ACC112 (cell line): ENCODE measurements around the gene PTGFRN.
A peak's percentile ranks its signal among the peaks of the same experiment; 100 is the strongest.
"Not testable (repeated sequence)": the region's sequence is repeated elsewhere in the genome, so short reads cannot be mapped to it uniquely, and the experiment has no call there.

Source experiments
- H2AFZ ChIP-seq: fragments of 200-600 bp; sonication (generic); one replicate; pipeline ENCODE4 v1.6.0; 2017; ENCODE audit warnings: antibody characterized with exemption, low read length; ENCODE audit not compliant: unreplicated experiment
- H3K27ac ChIP-seq: fragments of 200-600 bp; sonication (generic); 2 replicates; pipeline ENCODE4 v1.5.1; 2014; ENCODE audit warnings: low read depth, mild to moderate bottlenecking, antibody characterized with exemption, low read length, moderate library complexity
- H3K27me3 ChIP-seq: fragments of 200-600 bp; sonication (generic); 2 replicates; pipeline ENCODE4 v1.6.1; 2014; ENCODE audit warnings: mild to moderate bottlenecking, antibody characterized with exemption, low read length, moderate library complexity, mixed read lengths; ENCODE audit not compliant: insufficient read depth
- H3K36me3 ChIP-seq: fragments of 200-600 bp; sonication (generic); 2 replicates; pipeline ENCODE4 v1.6.1; 2016; ENCODE audit warnings: mild to moderate bottlenecking, antibody characterized with exemption, low read length, moderate library complexity, mixed read lengths; ENCODE audit not compliant: insufficient read depth
- H3K4me1 ChIP-seq: fragments of 200-600 bp; sonication (generic); one replicate; pipeline ENCODE4 v1.6.1; 2016; ENCODE audit warnings: low read length, mixed read lengths; ENCODE audit not compliant: insufficient read depth, unreplicated experiment, control insufficient read depth
- H3K4me3 ChIP-seq: fragments of 200-600 bp; sonication (generic); 2 replicates; pipeline ENCODE4 v1.5.1; 2014; ENCODE audit warnings: mild to moderate bottlenecking, low read depth, low read length
- H3K79me2 ChIP-seq: fragments of 200-600 bp; sonication (generic); one replicate; pipeline ENCODE4 v1.6.0; 2016; ENCODE audit warnings: low read length; ENCODE audit not compliant: control insufficient read depth, unreplicated experiment, insufficient read depth

The PTGFRN gene

DNA sequence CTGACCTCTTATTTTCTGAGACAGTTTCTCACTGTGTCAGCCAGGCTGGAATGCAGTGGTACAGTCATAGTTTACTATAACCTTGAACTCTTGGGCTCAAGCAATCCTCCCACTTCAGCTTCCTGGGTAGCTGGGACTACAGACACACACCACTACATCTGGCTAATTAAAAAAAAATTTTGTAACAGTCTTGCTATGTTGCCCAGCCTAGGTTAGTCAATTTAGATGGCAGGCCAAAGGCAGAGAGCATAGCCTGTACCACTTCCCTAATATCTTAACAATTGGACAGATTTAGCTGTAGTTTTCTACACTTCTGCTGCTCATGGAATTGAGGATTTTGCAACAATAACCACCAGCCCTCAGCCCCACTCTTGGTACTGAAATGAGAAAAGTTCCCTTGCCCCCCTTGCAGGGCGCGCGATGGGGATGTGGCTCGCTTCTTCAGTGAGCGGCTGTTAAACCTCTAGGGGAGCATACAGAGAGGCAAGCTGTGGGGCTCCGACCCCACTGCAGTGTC, 34.9 kb upstream of the PTGFRN start:
- Histone ChIP-seq H3K79me2 (no peaks in the 10 kb centered on the region), H2AFZ (no peak overlapping the region), H3K36me3 (no peaks in the 10 kb centered on the region), H3K27me3 (0 out of 2 replicates have a peak, but pooled peaks cover 5% of the 10 kb centered on the region), H3K4me3 (no peak overlapping the region), H3K27ac (no peak overlapping the region), H3K4me1 (peaks cover 26% of the 10 kb centered on the region)

DNA sequence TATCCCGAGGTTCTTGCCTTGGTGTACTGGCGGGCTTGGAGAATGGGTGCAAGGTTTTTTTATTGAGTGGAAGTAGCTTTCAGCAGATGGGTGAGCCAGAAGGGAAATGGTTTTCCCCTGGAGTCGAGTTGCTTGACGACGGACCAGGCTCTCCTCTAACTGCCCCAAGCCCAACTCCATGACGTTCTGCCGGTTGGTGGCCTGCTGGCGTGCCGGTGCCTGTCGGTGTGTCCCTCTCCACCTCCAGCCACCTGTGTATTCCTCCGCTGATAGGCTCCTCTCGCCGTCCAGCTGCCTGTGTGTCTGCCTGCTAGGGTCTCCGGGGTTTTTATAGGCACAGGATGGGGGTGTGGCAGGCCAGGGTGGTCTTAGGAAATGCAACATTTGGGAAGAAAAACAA, 34.3 kb upstream of the PTGFRN start:
- Histone ChIP-seq H3K36me3 (no peaks in the 10 kb centered on the region), H3K27me3 (0 out of 2 replicates have a peak, but pooled peaks cover 5% of the 10 kb centered on the region), H3K27ac (no peak overlapping the region), H3K4me3 (no peak overlapping the region), H2AFZ (no peak overlapping the region), H3K79me2 (no peaks in the 10 kb centered on the region), H3K4me1 (peaks cover 26% of the 10 kb centered on the region)

DNA sequence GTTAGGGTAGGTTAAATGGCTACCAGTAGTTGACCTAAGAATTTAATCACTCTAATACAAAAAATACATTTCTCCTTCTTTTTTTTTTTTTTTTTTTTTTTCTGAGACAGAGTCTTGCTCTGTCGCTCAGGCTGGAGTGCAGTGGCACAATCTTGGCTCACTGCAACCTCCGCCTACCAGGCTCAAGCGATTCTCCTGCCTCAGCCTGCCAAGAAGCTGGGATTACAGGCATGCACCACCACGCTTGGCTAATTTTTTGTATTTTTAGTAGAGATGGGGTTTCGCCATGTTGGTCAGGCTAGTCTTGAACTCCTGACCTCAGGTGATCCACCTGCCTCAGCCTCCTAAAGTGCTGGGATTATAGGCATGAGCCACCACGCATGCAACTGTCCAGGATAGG, 33.8 kb upstream of the PTGFRN start:
- H3K4me1 ChIP-seq, result peaks cover 26% of the 10 kb centered on the region
- not testable (repeated sequence) for H3K27me3 ChIP-seq, H3K27ac ChIP-seq, H3K36me3 ChIP-seq, H3K4me3 ChIP-seq, H2AFZ ChIP-seq, H3K79me2 ChIP-seq

DNA sequence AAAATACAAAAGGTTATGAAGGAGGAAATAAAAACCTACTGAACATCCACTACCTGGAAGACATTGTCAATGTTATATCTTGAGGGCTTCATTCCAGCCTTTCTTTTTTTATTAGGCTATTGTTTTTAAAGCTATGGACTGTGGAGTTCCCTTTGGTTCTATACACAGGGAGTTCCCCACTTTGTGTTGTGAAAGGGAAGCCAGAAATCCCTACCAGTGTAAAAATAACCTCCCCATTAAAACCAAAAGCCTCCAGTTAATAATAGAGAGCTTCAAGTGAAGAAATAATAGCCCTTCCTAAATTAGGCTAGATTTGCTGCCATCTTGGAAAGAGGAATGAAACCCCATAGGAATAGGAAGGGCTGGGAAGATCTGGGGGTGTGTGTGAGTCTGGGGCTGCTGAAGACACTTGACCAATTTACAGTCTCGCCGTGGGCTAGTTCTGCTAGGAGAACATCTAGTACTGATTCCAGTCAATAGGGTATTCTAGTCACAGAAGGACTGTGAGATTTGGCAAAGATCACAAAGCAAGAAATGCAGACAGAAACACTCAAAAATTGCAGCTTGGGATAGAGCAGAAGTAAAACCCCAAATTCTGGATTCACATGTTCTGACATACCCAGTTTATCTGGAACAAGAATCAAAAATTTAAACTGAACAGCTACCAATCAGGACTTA, 32.4 kb upstream of the PTGFRN start:
- H3K27ac ChIP-seq, result peak overlapping the region; percentile 60
- H3K36me3 ChIP-seq, result no peaks in the 10 kb centered on the region
- peak overlapping the region; percentile 79 for H2AFZ ChIP-seq
- H3K4me1 ChIP-seq, result peaks cover 32% of the 10 kb centered on the region
- H3K27me3 ChIP-seq, result no peaks in the 10 kb centered on the region
- peak overlapping the region; percentile 74 for H3K4me3 ChIP-seq
- H3K79me2 ChIP-seq, result no peaks in the 10 kb centered on the region

DNA sequence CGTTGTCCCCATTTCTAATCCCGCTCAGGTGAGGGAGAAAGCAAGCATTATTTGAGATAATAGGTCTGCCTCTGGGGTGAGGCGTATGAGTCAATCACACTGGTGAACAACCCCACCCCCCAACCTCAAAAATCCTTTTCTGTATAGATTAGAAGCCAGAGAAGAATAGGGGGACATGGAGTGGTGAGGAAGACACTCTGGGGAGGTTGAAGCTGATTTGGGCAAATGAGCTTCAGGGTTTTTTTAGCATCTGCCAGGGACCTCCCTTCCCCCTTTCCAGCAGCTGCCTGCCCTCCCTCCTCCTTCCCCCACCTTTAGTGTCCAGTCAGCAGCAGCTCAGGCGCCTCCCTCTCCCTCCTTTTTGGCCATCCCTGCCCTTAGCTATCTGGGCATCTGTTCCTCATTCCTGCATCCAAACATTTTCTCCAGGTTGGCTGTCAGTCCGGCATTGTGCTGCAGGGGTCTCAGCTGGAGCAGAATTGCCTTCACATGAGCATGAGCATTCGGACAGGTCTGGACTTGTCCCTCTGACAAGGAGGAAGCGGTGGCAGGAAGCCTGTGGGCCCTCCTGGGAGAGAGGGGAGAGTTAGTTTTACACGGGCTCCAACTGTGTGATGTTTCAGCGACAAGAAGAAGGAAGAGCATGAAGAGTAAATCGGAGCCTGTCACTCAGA, 30.8 kb upstream of the PTGFRN start:
- H3K27ac ChIP-seq, result peak overlapping the region; percentile 67
- H3K79me2 ChIP-seq, result no peaks in the 10 kb centered on the region
- H2AFZ ChIP-seq, result peak overlapping the region; percentile 79
- peak overlapping the region; percentile 74 for H3K4me3 ChIP-seq
- H3K4me1 ChIP-seq, result peaks cover 34% of the 10 kb centered on the region
- no peaks in the 10 kb centered on the region for H3K27me3 ChIP-seq
- no peaks in the 10 kb centered on the region for H3K36me3 ChIP-seq

DNA sequence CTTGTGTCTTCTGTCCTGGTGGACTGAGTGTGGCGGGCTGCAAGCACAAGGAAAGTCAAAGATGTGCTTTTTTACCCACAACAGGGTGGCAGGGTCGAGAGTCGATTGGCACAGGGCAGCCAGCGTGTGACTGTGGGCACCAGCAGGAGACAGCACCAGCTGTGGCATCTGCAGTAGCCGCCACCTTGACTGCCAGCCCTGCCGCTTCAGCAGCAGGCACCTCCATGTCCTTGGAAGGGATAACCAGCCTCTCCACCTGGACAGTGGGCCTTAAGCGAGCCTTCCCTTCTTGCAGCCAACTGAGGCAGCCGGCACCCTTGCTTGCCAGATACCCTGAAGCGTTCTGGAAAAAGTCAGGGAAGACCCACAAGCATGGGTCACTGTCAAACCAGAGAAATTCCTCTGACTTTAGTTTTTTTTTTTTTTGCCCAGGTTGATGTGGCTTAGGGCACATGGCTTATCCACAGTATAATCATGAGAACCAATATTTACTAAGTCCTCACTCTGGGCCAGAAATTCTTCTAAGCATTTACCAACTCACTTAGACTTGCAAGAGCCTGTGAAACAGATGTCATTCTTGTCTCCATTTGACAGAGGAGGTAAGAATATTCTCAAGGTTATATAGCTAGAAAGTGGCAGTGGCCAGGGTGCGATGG, 30.1 kb upstream of the PTGFRN start:
- Histone ChIP-seq H2AFZ (no peak overlapping the region), H3K36me3 (no peaks in the 10 kb centered on the region), H3K79me2 (no peaks in the 10 kb centered on the region), H3K27me3 (no peaks in the 10 kb centered on the region), H3K4me1 (peaks cover 31% of the 10 kb centered on the region), H3K4me3 (no peak overlapping the region), H3K27ac (no peak overlapping the region)

DNA sequence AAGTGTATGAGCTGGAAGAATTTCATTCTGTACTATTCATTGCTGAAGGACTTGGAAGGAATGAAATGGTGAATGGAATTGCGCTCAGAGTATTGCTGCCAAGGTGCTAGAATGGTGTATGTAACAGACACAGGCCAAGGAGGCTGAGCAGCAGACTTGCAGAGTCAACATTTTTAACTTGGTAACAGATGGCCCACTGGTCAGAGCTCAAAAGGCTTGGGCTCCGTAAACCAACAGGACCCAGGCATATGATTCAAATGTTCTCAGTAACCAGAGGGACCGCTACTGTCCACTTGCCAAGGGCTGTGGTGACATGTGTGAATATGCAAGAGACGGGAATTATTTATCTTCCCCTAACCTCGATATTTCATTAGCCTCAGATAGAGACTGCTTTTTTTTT, 28.8 kb upstream of the PTGFRN start:
- H3K36me3 ChIP-seq, result no peaks in the 10 kb centered on the region
- H3K4me3 ChIP-seq, result no peak overlapping the region
- no peaks in the 10 kb centered on the region for H3K79me2 ChIP-seq
- H3K4me1 ChIP-seq, result peaks cover 31% of the 10 kb centered on the region
- no peaks in the 10 kb centered on the region for H3K27me3 ChIP-seq
- no peak overlapping the region for H2AFZ ChIP-seq
- H3K27ac ChIP-seq, result no peak overlapping the region

DNA sequence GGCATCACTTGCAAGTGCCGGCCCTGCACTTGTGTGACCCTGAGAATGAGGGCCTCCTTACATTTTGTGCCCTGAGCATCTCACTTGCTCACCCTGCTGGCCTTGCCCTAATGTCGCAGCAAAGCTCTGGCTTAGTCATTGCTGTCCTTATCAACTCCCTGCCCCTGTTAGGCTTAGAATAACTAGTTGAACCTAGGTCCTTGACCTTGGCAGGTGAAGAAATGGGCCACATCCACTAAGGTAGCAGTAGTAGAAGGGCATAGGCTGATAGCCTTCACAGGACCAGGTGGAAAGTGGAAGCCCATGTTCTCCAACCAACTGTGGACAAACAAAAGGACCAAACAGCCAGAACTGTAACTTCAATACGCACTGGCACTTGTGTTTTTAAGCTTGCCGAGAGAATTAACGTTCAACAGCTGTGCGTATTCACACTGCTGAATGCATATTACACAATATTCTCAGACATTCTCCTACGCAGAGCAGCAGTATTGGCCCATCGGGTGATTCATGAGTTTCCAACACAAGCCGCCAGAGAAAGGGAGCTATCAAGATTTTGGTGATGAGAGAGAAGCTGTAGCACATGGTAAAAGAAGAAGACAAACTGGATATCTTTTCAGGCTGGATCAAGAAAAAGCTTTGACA, 27.7 kb upstream of the PTGFRN start:
- H3K36me3 ChIP-seq, result no peaks in the 10 kb centered on the region
- peaks cover 36% of the 10 kb centered on the region for H3K4me1 ChIP-seq
- peak overlapping the region; percentile 45 for H2AFZ ChIP-seq
- H3K79me2 ChIP-seq, result no peaks in the 10 kb centered on the region
- peak overlapping the region; percentile 91 for H3K27ac ChIP-seq
- H3K27me3 ChIP-seq, result no peaks in the 10 kb centered on the region
- no peak overlapping the region for H3K4me3 ChIP-seq

DNA sequence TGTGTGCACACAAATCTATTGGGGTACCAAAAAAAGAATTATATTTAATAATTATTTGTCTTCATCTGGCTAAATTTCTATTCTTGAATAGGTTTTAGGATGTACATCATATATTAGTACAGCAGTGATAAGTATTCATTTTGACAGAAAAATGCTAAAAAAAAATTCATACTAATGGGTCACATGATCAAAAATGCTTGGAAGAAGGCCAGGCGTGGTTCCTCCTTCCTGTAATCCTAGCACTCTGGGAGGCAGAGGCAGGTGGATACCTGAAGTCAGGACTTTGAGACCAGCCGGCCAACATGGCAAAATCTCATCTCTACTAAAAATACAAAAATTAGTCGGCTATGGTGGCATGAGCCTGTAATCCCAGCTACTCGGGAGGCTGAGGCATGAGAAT, 26.9 kb upstream of the PTGFRN start:
- H2AFZ ChIP-seq, result no peak overlapping the region
- peak overlapping the region; percentile 91; the same call in 1 of the 2 replicates for H3K27ac ChIP-seq
- no peaks in the 10 kb centered on the region for H3K79me2 ChIP-seq
- H3K27me3 ChIP-seq, result no peaks in the 10 kb centered on the region
- H3K4me1 ChIP-seq, result peaks cover 29% of the 10 kb centered on the region
- no peak overlapping the region for H3K4me3 ChIP-seq
- no peaks in the 10 kb centered on the region for H3K36me3 ChIP-seq

DNA sequence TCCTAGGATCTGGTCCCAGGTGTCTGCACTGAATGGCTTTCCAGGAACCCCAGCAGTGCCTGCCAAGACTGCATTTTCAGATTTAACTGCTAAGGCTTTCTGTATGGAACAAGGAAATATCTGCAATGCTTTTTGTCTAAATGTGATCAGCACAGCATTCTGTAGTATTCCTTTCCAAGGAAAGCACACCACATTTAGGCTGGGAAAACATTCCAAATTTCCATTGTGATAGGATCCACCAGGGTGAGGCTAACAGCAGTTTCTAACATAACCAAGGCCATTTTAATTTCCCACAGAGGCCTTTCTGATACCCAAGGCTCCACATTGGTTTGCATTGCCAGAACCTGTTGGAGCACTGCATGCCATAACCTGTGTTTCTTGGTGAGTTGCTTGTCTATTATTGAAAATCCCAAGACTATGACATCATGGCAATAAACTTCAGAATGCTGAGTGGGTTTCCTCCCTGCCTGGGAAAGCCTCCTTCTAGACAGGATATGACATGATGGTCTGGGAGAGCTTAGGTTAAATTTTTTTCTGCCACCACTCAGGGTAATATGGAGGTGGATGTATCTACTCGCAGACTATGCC, 23.3 kb upstream of the PTGFRN start:
- no peaks in the 10 kb centered on the region for H3K79me2 ChIP-seq
- H3K36me3 ChIP-seq, result no peaks in the 10 kb centered on the region
- H3K4me1 ChIP-seq, result peaks cover 15% of the 10 kb centered on the region
- no peak overlapping the region for H3K4me3 ChIP-seq
- no peak overlapping the region for H2AFZ ChIP-seq
- H3K27me3 ChIP-seq, result no peaks in the 10 kb centered on the region
- no peak overlapping the region for H3K27ac ChIP-seq
